HEK293 (cell line): ENCODE data around the gene LCA5L.

ENCODE experiments used
- BCL11A ChIP-seq: fragments of 450-650 bp; formaldehyde crosslinking; IDR thresholded peaks from 2 replicates; pipeline ENCODE4 v1.5.1; 2016; ENCODE audit warnings: low read depth, missing biosample characterization, missing genetic modification characterization
- BCL11B ChIP-seq: fragments of 450-650 bp; formaldehyde crosslinking; IDR thresholded peaks from 2 replicates; pipeline ENCODE4 v1.5.1; 2016; ENCODE audit warnings: low read depth, missing biosample characterization, missing genetic modification characterization
- KLF10 ChIP-seq: fragments of 450-650 bp; IDR thresholded peaks from 2 replicates; pipeline ENCODE4 v1.5.1; 2018; ENCODE audit warnings: missing biosample characterization, mild to moderate bottlenecking, missing genetic modification characterization
- KLF7 ChIP-seq: fragments of 450-650 bp; formaldehyde crosslinking; IDR thresholded peaks from 2 replicates; pipeline ENCODE4 v1.5.1; 2016; ENCODE audit warnings: missing biosample characterization, missing genetic modification characterization, borderline replicate concordance
- MZF1 ChIP-seq: fragments of 450-650 bp; formaldehyde crosslinking; IDR thresholded peaks from 2 replicates; pipeline ENCODE4 v1.5.1; 2017; ENCODE audit warnings: missing biosample characterization, missing genetic modification characterization, borderline replicate concordance
- PRDM1 ChIP-seq: fragments of 450-650 bp; formaldehyde crosslinking; IDR thresholded peaks from 2 replicates; pipeline ENCODE4; 2016; ENCODE audit warnings: missing biosample characterization, missing genetic modification characterization
- SP7 ChIP-seq: fragments of 450-650 bp; formaldehyde crosslinking; IDR thresholded peaks from 2 replicates; pipeline ENCODE4 v1.5.1; 2016; ENCODE audit warnings: missing biosample characterization, missing genetic modification characterization
- YY1 ChIP-seq: fragments of 450-650 bp; formaldehyde crosslinking; IDR thresholded peaks from 2 replicates; pipeline ENCODE4 v1.5.1; 2018; ENCODE audit warnings: missing biosample characterization, missing genetic modification characterization
- ZBTB1 ChIP-seq: fragments of 450-650 bp; formaldehyde crosslinking; IDR thresholded peaks from 2 replicates; pipeline ENCODE4 v1.5.1; 2016; ENCODE audit warnings: missing biosample characterization, missing genetic modification characterization
- ZNF133 ChIP-seq: fragments of 450-650 bp; formaldehyde crosslinking; IDR thresholded peaks from 2 replicates; pipeline ENCODE4 v1.5.1; 2016; ENCODE audit warnings: missing biosample characterization, missing genetic modification characterization
- ZNF223 ChIP-seq: fragments of 450-650 bp; formaldehyde crosslinking; IDR thresholded peaks from 2 replicates; pipeline ENCODE4 v1.5.1; 2016; ENCODE audit warnings: missing biosample characterization, missing genetic modification characterization
- ZNF366 ChIP-seq: fragments of 450-650 bp; formaldehyde crosslinking; conservative IDR thresholded peaks from 2 replicates; pipeline ENCODE4 v1.5.1; 2016; ENCODE audit warnings: missing biosample characterization, missing genetic modification characterization
- ZNF416 ChIP-seq: fragments of 450-650 bp; formaldehyde crosslinking; IDR thresholded peaks from 2 replicates; pipeline ENCODE4 v1.5.1; 2016; ENCODE audit warnings: missing biosample characterization, missing genetic modification characterization
- ZNF514 ChIP-seq: fragments of 450-650 bp; formaldehyde crosslinking; IDR thresholded peaks from 2 replicates; pipeline ENCODE4 v1.5.1; 2016; ENCODE audit warnings: missing biosample characterization, missing genetic modification characterization
- ZNF529 ChIP-seq: fragments of 450-650 bp; formaldehyde crosslinking; IDR thresholded peaks from 2 replicates; pipeline ENCODE4 v1.5.1; 2017; ENCODE audit warnings: missing genetic modification characterization, missing biosample characterization; ENCODE audit not compliant: insufficient replicate concordance
- ZNF530 ChIP-seq: fragments of 450-650 bp; formaldehyde crosslinking; IDR thresholded peaks from 2 replicates; pipeline ENCODE4 v1.5.1; 2016; ENCODE audit warnings: low read depth, missing biosample characterization, missing genetic modification characterization
- ZNF571 ChIP-seq: fragments of 450-650 bp; formaldehyde crosslinking; IDR thresholded peaks from 2 replicates; pipeline ENCODE4 v1.5.0; 2017; ENCODE audit warnings: missing biosample characterization, missing genetic modification characterization
- ZNF677 ChIP-seq: fragments of 450-650 bp; IDR thresholded peaks from 2 replicates; pipeline ENCODE4 v1.5.0; 2018; ENCODE audit warnings: missing biosample characterization, mild to moderate bottlenecking, missing genetic modification characterization, moderate library complexity
- ZNF785 ChIP-seq: fragments of 450-650 bp; formaldehyde crosslinking; IDR thresholded peaks from 2 replicates; pipeline ENCODE4 v1.5.1; 2016; ENCODE audit warnings: missing biosample characterization, missing genetic modification characterization
- ZNF837 ChIP-seq: fragments of 450-650 bp; formaldehyde crosslinking; IDR thresholded peaks from 2 replicates; pipeline ENCODE4 v1.5.1; 2016; ENCODE audit warnings: missing biosample characterization, missing genetic modification characterization
- TF ChIP-seq, protein P1 (sequence below): fragments of 450-650 bp; formaldehyde crosslinking; IDR thresholded peaks from 2 replicates; pipeline ENCODE4 v1.5.1; 2017; ENCODE audit warnings: missing biosample characterization, missing genetic modification characterization
- TF ChIP-seq, protein P2 (sequence below): fragments of 450-650 bp; formaldehyde crosslinking; IDR thresholded peaks from 2 replicates; pipeline ENCODE4 v1.5.1; 2016; ENCODE audit warnings: missing biosample characterization, missing genetic modification characterization, borderline replicate concordance
- TF ChIP-seq, protein P3 (sequence below): fragments of 450-650 bp; IDR thresholded peaks from 2 replicates; pipeline ENCODE4 v1.5.1; 2018; ENCODE audit warnings: missing biosample characterization, missing genetic modification characterization
- TF ChIP-seq, protein P4 (sequence below): fragments of 450-650 bp; formaldehyde crosslinking; IDR thresholded peaks from 2 replicates; pipeline ENCODE4 v1.5.1; 2016; ENCODE audit warnings: missing biosample characterization, missing genetic modification characterization
- TF ChIP-seq, protein P5 (sequence below): fragments of 450-650 bp; formaldehyde crosslinking; IDR thresholded peaks from 2 replicates; pipeline ENCODE4 v1.5.1; 2016; ENCODE audit warnings: missing biosample characterization, missing genetic modification characterization

The LCA5L gene

DNA sequence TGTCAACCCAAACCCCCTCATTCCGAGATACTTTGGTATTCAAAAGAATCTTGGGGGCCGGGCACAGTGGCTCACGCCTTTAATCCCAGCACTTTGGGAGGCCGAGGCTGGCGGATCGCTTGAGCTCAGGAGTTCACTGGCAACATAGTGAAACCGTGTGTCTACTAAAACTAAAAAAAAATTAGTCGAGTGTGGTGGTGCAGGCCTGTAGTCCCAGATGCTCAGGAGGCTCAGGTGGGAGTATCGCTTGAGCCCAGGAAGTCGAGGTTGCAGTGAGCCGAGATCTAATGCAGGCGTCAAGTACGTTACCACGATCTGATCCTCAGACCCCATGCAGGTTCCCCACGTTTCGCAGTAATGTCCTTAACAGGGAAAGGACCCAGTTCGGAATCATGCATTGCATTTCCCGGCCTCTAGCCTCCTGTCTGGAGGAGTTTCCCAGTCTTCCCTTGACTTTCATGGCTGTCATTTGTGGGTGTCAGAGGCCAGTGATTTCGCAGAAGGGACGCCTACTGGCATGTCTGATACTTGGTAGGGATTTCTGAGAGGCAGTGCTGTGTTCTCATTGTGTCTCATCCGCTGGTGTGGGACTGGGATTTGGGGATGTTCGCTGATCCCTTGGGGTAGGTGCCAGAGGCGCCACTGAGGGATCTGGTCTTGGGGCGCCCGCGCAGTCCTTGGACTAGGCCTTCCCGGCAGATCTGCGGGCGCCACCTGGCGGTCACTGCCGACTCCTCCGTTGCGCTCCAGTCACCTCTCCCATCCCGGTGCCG is 57.4 kb downstream of the LCA5L start (continued):
- TF ChIP-seq, protein P1, sequence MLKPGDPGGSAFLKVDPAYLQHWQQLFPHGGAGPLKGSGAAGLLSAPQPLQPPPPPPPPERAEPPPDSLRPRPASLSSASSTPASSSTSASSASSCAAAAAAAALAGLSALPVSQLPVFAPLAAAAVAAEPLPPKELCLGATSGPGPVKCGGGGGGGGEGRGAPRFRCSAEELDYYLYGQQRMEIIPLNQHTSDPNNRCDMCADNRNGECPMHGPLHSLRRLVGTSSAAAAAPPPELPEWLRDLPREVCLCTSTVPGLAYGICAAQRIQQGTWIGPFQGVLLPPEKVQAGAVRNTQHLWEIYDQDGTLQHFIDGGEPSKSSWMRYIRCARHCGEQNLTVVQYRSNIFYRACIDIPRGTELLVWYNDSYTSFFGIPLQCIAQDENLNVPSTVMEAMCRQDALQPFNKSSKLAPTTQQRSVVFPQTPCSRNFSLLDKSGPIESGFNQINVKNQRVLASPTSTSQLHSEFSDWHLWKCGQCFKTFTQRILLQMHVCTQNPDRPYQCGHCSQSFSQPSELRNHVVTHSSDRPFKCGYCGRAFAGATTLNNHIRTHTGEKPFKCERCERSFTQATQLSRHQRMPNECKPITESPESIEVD (tag by site-specific recombination) = no peak
- TF ChIP-seq ZNF366 (tag by site-specific recombination) (no peak), KLF10 (no peak; the same call in 1 of the 2 replicates), BCL11A (no peak), ZNF514 (tag by site-specific recombination) (no peak), ZNF133 (no peak), ZNF677 (tag by site-specific recombination) (no peak), ZNF530 (tag by site-specific recombination) (no peak), KLF7 (tag by site-specific recombination) (no peak), ZNF416 (tag by site-specific recombination) (no peak), MZF1 (peak; percentile 95; the same call in 1 of the 2 replicates), ZNF837 (tag by site-specific recombination) (no peak), YY1 (tag by site-specific recombination) (no peak), PRDM1 (tag by site-specific recombination) (no peak), SP7 (tag by site-specific recombination) (peak; percentile 79), BCL11B (tag by site-specific recombination) (no peak), ZNF529 (tag by site-specific recombination) (peak; percentile 3), ZNF571 (tag by site-specific recombination) (no peak), ZBTB1 (tag by site-specific recombination) (no peak), ZNF223 (tag by site-specific recombination) (peak; percentile 98), ZNF785 (tag by site-specific recombination) (no peak)
- TF ChIP-seq, protein P2, sequence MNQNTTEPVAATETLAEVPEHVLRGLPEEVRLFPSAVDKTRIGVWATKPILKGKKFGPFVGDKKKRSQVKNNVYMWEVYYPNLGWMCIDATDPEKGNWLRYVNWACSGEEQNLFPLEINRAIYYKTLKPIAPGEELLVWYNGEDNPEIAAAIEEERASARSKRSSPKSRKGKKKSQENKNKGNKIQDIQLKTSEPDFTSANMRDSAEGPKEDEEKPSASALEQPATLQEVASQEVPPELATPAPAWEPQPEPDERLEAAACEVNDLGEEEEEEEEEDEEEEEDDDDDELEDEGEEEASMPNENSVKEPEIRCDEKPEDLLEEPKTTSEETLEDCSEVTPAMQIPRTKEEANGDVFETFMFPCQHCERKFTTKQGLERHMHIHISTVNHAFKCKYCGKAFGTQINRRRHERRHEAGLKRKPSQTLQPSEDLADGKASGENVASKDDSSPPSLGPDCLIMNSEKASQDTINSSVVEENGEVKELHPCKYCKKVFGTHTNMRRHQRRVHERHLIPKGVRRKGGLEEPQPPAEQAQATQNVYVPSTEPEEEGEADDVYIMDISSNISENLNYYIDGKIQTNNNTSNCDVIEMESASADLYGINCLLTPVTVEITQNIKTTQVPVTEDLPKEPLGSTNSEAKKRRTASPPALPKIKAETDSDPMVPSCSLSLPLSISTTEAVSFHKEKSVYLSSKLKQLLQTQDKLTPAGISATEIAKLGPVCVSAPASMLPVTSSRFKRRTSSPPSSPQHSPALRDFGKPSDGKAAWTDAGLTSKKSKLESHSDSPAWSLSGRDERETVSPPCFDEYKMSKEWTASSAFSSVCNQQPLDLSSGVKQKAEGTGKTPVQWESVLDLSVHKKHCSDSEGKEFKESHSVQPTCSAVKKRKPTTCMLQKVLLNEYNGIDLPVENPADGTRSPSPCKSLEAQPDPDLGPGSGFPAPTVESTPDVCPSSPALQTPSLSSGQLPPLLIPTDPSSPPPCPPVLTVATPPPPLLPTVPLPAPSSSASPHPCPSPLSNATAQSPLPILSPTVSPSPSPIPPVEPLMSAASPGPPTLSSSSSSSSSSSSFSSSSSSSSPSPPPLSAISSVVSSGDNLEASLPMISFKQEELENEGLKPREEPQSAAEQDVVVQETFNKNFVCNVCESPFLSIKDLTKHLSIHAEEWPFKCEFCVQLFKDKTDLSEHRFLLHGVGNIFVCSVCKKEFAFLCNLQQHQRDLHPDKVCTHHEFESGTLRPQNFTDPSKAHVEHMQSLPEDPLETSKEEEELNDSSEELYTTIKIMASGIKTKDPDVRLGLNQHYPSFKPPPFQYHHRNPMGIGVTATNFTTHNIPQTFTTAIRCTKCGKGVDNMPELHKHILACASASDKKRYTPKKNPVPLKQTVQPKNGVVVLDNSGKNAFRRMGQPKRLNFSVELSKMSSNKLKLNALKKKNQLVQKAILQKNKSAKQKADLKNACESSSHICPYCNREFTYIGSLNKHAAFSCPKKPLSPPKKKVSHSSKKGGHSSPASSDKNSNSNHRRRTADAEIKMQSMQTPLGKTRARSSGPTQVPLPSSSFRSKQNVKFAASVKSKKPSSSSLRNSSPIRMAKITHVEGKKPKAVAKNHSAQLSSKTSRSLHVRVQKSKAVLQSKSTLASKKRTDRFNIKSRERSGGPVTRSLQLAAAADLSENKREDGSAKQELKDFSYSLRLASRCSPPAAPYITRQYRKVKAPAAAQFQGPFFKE (tag by site-specific recombination) = no peak
- TF ChIP-seq, protein P3, sequence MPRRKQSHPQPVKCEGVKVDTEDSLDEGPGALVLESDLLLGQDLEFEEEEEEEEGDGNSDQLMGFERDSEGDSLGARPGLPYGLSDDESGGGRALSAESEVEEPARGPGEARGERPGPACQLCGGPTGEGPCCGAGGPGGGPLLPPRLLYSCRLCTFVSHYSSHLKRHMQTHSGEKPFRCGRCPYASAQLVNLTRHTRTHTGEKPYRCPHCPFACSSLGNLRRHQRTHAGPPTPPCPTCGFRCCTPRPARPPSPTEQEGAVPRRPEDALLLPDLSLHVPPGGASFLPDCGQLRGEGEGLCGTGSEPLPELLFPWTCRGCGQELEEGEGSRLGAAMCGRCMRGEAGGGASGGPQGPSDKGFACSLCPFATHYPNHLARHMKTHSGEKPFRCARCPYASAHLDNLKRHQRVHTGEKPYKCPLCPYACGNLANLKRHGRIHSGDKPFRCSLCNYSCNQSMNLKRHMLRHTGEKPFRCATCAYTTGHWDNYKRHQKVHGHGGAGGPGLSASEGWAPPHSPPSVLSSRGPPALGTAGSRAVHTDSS = no peak
- TF ChIP-seq, protein P4, sequence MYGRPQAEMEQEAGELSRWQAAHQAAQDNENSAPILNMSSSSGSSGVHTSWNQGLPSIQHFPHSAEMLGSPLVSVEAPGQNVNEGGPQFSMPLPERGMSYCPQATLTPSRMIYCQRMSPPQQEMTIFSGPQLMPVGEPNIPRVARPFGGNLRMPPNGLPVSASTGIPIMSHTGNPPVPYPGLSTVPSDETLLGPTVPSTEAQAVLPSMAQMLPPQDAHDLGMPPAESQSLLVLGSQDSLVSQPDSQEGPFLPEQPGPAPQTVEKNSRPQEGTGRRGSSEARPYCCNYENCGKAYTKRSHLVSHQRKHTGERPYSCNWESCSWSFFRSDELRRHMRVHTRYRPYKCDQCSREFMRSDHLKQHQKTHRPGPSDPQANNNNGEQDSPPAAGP = peak; percentile 85
- TF ChIP-seq, protein P5, sequence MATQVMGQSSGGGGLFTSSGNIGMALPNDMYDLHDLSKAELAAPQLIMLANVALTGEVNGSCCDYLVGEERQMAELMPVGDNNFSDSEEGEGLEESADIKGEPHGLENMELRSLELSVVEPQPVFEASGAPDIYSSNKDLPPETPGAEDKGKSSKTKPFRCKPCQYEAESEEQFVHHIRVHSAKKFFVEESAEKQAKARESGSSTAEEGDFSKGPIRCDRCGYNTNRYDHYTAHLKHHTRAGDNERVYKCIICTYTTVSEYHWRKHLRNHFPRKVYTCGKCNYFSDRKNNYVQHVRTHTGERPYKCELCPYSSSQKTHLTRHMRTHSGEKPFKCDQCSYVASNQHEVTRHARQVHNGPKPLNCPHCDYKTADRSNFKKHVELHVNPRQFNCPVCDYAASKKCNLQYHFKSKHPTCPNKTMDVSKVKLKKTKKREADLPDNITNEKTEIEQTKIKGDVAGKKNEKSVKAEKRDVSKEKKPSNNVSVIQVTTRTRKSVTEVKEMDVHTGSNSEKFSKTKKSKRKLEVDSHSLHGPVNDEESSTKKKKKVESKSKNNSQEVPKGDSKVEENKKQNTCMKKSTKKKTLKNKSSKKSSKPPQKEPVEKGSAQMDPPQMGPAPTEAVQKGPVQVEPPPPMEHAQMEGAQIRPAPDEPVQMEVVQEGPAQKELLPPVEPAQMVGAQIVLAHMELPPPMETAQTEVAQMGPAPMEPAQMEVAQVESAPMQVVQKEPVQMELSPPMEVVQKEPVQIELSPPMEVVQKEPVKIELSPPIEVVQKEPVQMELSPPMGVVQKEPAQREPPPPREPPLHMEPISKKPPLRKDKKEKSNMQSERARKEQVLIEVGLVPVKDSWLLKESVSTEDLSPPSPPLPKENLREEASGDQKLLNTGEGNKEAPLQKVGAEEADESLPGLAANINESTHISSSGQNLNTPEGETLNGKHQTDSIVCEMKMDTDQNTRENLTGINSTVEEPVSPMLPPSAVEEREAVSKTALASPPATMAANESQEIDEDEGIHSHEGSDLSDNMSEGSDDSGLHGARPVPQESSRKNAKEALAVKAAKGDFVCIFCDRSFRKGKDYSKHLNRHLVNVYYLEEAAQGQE (tag by site-specific recombination) = 0 out of 2 replicates have a peak, but pooled peaks have one; percentile 4
